Activated naive CD8-positive, alpha-beta T cell treated with anti-CD3 and anti-CD28 coated beads, Interleukin-2, amount 50 U/mL, for 16 hours (primary cell): ENCODE data around the gene MAGI2.

Experiments used
- DNase-seq: peaks from one replicate; pipeline ENCODE4 v3.0.0-alpha.2; 2020; ENCODE audit warnings: low read depth, low spot score

The MAGI2 gene

DNA sequence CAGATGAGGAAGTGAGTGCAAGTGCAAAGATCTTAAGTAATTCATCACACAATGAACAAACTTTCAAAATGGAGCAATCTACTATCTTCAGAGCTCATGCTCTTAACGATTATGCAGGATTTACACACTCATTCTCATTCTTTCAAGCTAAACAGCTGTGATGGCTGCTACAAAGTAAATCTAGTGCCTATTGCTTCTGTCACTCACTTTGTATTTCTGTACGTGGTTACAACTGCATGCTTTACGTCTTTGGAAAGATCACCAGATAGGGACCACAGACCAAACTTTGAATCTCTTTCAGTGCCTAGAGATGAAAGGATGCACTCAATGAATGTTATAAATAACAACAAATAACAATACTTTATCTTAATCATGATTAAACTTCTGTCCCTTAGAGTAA is 194.6 kb downstream of the MAGI2 start:
- DNase-seq, result no peak

DNA sequence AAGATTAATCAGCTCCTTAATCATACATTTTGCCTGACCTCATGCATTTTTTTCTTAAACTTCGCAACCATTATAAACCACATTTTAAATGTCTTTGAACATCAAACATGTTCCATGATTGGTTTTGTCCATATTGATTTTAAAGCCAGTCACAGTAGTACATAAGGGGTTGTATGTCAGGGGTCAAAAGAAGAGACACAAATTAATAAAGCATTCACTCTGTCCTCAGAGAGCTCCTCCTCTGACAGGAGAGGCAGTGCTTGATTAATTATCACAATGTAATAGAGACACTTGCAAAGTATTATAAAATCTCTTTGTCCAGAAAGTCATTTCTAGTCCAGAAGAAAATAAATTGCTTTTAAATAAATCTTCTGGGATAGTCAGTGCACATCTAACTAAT is 195.5 kb downstream of the MAGI2 start:
- DNase-seq, result no peak

DNA sequence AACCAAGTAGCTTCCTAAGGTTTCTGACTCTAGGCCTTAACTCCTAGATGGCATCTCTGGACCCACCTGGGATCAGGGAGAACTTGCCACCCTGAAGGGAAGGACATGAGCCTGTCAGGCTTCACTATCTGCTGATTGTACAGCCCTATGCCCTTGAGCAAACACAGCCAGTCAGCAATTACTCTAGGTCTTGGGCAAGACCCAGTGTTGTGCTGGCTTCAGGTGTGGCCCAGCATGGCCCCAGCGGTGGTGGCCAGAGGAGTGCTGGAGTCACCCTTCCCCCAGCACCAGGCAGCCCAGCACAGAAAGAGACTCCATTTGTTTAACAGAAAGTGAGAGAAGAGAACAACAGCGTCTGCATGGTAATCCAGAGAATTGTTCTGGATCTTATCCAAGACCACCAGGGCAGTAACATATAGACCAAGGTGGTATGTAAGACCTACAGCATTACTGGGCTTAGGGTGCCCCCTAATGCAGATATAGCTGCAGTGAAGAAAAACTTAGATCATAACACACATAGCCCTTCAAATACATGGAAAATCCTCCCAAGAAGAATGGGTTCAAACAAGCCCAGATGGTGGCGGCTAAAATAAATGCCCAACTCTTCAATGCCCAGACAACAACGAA is 207.7 kb downstream of the MAGI2 start:
- no peak for DNase-seq

DNA sequence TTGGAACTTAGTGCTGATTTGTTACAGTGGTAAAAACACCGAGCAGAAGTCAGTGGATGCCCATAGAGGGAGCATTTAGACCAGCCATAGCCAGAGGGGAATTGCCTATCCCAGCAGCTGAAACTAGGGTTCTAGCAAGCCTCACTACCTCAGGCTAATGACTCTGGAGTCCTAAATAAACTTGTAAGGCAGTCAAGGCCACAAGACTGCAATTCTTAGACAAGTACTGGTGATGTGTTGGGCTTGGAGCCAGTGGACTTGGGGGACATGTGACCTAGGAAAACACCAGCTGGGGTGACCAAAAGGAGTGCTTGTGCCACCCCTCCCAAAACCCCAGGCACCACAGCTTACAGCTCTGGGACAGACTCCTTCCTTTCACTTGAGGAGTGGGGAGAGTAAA is 209.0 kb downstream of the MAGI2 start:
- no peak for DNase-seq

DNA sequence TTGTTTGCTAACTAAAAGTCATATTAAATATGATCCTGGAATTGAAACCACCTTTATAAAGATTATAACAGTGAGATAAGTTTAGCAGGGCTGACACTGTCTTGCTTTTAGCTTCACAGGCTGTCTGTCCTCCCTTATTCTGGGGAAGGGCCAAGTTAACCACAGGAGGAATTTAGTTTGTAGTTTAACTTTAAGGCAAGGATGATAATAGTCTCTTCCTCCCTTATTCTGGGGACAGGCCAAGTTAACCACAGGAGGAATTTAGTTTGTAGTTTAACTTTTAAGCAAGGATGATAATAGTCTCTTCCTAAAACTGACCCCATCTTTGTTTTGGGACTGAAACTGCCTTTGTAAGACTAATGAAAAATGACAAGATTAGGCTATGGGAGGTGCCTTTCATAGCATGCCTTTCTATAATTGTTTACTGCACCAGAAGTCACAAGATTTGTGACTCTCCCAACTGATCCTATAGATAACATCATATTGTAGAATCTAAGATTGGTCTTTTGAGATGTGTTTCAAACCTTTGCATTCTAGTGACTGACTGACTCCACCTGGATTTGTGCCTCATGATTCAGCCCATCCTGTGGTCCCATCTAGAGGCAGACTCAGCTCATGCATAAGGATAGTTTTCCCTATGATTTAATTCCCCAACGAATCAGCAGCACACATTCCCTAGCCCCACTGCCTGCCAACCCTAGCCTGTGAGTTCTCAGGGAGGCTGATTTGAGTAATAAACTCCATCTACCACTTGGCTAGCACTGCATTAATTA is 212.0 kb downstream of the MAGI2 start:
- no peak for DNase-seq

DNA sequence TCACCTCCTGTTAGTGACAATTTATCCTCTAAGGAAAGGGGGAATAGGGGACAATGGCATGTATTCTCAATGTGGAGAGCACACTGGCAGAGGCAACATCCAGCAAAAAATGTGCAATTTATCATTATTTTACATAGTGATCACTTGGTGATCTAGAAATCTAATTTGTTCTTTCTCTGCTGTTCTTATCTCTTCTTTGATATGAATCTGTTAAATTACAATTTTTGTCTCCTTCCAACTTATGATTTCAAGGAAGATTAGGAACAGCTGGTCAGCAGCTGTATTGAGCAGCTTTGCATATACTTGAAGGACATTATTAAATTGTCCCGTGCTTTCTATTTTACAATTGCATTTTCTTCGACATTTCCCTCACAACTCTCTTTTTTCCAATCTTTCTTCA is 213.1 kb downstream of the MAGI2 start:
- DNase-seq, result no peak

DNA sequence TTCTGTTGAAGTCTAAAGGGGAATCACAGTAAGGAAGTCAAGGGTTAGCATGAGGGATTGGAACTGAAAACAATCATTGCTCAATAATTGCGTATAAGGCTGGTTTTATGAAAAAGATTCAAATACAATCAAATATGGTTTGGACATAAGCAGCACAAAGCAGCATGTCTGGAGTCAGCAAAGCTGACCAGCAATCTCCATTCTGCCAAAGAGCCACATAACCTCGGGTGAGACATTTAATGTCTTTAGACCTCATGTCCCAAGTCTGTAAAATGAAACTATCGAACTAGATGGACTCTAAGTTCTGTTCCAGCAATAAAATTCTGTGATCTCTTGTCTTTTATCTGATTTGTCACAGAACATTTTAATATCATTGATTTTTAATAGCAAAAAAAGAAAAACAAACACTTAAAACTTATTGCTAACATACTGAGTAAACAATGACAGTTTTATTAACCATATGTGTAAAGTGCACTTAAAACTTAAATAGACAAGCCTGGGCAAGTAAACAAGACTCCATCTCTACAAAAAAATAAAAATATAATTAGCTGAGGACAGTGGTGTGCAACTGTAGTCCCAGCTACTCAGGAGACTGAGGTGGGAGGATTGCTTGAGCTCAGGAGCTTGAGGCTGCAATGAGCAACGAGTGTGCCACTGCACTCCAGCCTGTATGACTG is 217.0 kb downstream of the MAGI2 start:
- DNase-seq, result no peak

DNA sequence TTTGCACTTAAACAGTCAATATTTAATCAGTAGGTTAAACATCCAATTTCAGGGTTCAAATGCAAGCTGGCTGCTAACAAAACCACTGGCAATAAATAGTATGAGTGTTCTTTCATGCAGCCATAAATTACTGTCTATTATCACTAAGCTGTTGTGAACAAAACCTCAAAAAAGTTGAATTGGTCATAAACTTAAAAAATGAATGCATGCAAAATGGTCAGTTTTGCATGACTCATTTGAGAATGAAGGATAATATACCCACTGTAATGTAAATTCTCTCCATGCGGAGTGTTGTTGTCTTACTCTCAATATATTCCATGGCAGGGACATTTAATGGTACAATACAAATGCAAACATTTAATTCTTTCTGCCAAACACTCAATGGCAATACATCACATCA is 226.4 kb downstream of the MAGI2 start:
- no peak for DNase-seq

DNA sequence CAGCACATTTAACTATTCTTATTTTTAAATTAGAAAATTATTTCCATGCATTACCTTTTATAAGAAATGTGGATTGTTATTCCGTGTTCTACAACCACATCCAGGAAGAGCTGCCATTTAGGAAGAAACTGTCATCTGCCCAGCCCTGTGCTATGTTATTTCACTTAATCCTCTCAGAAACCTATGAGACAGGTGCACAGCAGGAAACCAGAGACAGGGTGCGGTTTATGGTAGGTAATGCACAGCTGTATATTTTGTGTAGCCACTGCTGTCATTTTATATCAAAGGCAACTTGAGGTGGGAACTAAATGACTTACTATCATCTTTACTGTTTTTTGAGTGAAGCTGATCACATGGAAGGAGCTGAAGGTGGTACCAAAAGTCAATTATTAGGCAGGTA is 232.3 kb downstream of the MAGI2 start:
- no peak for DNase-seq

DNA sequence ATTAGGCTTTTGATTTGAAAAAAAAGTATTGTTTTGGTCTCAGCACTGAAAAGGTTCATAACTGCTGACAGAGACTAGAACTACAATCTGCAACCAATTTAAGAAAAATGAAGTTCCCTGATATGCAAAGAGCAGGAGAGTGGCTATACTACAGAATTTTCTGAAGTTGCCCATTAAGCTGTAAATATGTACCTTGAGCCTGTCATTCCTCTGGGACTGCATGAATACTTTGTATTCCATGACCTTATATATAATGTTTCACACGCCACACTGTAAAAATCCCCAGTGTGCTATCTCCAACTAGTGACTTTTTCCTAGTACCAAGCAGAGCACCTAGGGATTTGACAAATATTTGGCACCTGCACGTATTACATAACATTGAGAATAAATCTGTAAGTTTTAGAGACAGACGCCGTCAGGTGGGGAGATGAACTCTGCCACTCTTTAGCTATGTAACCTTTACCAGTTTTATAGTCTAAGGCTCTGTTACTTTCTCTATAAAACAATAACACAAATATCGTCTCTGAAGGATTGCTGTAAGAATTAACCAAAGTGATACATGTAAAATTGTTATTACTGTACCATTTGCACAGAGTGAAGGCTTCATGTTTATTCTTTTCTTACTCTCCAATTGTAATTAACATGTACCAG is 235.4 kb downstream of the MAGI2 start:
- no peak for DNase-seq

DNA sequence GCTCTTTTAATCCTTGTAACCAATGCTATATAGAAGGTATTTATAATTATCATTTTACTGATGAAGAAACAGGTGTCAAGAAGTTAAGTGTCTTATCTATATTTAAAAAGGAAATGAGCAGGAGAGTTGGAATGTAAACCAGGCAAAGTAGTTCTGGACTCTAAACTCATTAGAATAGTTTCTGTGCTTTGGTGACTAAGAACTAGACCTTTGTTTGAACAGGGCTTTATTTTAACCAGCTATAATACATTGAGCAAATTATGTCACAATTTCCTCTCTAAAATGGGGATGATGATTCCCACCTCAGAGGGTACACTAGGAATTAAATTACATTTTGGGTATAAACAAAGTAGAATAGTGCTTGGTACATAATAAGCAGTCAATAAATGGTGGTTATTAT is 236.0 kb downstream of the MAGI2 start:
- DNase-seq, result no peak

DNA sequence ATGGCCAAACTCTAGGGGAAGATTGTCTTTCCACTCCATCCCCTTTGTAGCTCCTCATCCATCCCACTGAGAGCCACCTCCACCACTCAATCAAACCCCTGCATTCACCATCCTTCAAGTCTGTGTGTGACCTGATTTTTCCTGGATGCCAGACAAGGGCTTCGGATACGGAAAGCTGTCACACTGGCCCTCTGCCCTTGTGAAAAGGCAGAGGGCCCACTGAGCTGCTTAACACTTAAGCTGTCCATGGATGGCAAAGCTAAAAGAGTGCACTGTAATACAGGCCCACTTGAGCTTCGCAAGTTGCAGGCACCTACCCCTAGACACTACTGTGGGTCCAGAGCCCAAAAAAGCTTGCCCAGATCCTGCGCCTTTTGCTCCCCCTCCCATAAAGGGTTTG is 237.2 kb downstream of the MAGI2 start:
- no peak for DNase-seq

DNA sequence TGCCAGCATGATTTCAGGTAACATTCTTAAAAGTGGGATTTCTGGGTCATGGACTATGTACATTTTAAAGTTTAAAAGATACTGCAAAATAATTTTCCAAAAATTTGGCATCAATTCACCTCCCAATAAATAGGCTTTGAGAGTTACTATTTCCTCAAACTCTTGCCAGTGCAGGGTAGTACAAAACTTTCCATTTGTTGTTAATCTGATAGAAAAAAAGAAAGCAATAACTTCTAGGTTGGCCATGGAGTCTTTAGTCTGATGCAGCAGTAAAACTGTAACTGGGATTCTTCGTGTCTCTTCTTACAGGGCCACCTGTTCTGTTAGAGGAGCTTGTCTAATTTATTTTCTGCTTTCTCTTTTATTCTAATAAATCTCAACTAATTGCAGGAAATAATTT is 241.1 kb downstream of the MAGI2 start:
- no peak for DNase-seq

DNA sequence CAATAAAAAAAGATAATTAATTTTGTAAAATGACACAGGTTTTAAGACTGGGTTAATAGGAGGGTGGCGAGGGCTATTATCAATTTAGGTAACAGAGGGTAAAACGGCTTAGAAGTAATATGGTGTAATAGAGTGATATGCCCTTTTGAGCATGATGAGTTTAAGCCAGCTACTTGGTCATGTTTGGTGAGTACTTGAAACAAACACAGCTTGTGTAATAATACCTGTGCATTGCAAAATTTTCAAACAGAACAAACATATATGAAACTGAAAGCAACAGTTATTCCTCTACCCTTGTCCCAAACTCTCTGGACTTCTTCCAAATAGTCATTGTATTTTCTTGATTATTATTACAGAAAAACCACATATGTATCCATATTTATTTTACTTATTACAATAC is 241.7 kb downstream of the MAGI2 start:
- DNase-seq, result no peak

DNA sequence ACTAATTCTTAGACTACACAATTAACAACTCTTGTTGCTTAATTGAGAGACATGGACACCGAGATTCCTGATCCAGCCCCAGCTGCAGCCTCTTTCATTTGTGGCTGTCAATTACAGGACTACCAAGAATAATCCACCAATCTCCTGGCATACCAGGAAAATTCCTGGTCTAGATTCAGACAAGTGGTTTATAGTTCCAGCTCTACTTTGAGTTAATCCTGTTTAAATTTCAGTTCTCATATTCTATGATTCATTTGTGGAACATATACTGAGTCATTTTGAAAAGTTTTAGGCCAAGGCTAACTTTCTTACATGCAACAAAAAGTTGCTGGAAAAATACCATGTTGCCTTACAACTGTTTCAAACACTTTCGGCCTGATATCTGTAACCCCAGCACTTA is 253.5 kb downstream of the MAGI2 start:
- no peak for DNase-seq

DNA sequence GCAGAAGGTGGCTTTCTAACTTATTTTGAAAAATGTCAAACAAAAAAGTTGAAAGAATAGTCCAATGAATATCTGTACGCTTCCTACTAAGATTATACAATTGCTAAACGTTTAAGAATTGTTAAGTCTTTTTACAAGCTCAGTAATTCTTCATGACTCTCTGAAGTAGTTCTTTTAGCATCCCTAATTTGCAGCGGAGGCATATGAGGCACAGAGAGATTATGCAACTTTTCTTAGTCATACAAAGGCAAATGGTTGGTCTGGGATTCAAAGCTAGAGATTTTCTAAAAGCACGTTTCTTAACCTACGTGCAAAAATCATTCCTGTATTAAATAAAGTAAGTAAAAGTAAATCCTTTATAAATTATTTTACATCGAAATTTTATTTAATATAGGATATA is 254.2 kb downstream of the MAGI2 start:
- DNase-seq, result no peak

DNA sequence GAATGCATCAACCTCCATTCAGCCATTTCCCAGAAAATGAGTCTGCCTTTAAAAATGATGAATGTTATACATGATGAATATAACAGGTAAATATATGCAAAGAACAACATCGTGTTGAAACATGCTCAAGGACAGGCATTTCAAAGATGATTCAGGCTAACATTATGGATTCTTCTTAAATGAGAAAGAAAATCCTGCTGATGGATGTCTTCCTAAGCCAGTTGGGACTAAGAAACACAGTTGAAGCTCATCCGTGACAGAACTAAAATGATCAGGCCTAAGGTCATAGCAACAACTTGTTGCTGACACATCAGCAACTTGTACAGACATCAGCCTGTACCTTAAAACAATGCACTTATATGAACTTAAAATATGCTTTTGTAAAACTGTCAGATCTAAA is 267.9 kb downstream of the MAGI2 start:
- DNase-seq, result no peak

DNA sequence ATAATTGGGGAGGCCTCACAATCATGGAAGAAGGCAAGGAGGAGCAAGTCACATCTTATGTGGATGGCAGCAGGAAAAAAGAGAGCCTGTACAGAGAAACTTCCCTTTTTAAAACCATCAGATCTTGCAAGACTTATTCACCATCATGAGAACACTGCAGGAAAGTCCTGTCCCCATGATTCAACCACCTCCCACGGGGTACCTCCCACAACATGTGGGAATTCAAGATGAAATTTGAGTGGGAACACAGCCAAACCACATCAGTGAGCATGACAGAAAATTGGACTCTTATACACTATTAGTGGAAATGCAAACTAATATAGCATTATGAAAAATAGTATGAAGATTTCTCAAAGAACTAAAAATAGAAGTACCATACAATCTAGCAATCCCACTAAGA is 271.2 kb downstream of the MAGI2 start:
- DNase-seq, result no peak

DNA sequence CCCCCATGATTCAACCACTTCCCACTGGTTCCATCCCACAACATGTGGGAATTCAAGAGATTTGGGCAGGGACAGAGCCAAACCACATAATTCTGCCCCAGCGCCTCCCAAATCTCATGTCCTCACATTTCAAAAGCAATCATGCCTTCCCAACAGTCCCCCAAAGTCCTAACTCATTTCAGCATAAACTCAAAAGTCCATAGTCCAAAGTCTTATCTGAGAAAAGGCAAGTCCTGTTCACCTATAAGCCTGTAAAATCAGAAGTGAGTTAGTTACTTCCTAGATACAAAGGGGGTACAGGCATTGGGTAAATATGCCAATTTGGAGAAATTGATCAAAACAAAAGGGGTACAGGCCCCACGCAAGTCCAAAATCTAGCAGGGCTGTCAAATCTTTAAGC is 272.9 kb downstream of the MAGI2 start:
- no peak for DNase-seq

DNA sequence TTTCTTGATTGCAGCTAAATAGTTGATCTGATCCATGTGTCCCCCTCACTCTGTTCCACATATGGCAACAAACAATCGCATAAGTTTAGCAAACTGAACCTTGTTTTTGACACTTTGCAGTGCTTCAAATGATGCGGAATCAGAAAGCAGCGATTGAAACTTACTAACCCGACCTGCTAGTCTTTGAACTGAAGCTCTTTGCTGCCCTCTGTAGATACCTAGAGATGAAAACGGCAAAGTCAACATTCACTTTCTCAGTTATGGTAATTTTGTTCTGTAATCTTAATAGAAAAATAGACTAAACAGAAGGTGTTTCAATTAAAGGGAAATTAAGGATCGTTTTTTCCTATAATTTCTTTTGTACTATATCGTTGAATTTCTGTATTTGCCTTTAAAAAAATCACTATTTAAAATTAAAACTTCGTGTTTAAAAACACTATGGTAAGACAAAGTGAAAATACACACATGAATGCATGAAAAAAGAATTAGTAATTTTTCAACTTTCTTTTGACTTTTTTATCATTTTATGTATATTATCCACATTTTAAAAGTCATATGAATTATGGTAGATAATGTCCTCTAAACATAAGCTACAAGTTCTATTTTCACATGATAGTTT is 276.5 kb downstream of the MAGI2 start:
- DNase-seq, result no peak

DNA sequence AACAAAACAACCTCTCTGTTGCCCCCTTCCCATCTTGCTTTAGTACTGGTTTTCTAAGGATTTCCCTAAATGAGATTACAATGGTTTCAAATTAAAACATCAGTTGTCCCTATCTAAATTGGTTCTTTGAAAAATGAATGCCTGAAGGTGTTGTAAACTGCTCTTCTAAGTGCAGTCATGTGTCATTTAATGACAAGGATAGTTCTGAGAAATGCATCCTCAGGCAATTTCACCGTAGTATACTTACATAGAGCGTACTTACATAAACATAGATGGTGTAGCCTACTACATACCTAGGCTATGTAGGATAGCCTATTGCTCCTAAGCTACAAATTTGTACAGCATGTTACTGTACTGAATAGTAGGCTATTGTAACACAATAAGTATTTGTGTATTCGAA is 278.1 kb downstream of the MAGI2 start:
- no peak for DNase-seq

DNA sequence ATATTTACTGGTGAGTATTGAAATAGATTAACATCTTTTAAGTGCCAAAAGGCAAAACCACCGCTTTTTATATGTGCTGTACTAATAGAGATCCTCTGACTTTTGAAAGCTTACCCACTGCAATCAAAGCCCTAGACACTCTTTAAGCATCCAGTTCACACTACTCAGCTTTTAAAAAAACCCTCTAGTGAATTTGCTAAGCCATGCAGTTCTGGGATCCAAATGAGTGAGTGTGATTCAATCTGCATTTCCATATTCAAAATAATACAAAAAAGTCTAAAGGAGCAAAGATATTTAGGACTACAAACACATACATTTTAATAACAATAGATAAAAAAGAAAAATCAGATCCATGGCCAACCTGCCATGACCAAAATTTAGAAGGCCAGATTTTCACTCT is 288.2 kb downstream of the MAGI2 start:
- no peak for DNase-seq
